IPS DF 6.9 (cell line): ENCODE measurements around the gene F12.

Experiments
- DNase-seq: peaks from one replicate; pipeline ENCODE4 v3.0.0-alpha.2; 2013; ENCODE audit warnings: low read depth, low spot score
- H3K27ac ChIP-seq: one replicate; pipeline ENCODE4 v1.5.1; 2013; ENCODE audit warnings: low read length, control low read depth
- H3K27me3 ChIP-seq: 2 replicates; pipeline ENCODE4 v1.6.1; 2013; ENCODE audit warnings: mild to moderate bottlenecking, low read length; ENCODE audit not compliant: control insufficient read depth, insufficient read depth
- H3K36me3 ChIP-seq: 2 replicates; pipeline ENCODE4 v1.6.1; 2013; ENCODE audit warnings: low read length; ENCODE audit not compliant: control insufficient read depth, insufficient read depth
- H3K4me1 ChIP-seq: 2 replicates; pipeline ENCODE4 v1.6.1; 2013; ENCODE audit warnings: low read length; ENCODE audit not compliant: control insufficient read depth, insufficient read depth
- H3K4me3 ChIP-seq: 2 replicates; pipeline ENCODE4 v1.5.1; 2013; ENCODE audit warnings: mild to moderate bottlenecking, low read length
- H3K9me3 ChIP-seq: 2 replicates; pipeline ENCODE4 v1.6.1; 2013; ENCODE audit warnings: low read length, inconsistent platforms; ENCODE audit not compliant: control insufficient read depth, insufficient read depth
- WGBS: extraction: QIAGEN DNeasy Blood & Tissue Kit; methylation state at CpG from one replicate; pipeline ENCODE4 v1.1.7; 2013; ENCODE audit warnings: mixed read lengths, missing lambda C conversion rate; ENCODE audit not compliant: insufficient read length, insufficient coverage; 5-methylcytosine and 5-hydroxymethylcytosine counted together

Gene F12

DNA sequence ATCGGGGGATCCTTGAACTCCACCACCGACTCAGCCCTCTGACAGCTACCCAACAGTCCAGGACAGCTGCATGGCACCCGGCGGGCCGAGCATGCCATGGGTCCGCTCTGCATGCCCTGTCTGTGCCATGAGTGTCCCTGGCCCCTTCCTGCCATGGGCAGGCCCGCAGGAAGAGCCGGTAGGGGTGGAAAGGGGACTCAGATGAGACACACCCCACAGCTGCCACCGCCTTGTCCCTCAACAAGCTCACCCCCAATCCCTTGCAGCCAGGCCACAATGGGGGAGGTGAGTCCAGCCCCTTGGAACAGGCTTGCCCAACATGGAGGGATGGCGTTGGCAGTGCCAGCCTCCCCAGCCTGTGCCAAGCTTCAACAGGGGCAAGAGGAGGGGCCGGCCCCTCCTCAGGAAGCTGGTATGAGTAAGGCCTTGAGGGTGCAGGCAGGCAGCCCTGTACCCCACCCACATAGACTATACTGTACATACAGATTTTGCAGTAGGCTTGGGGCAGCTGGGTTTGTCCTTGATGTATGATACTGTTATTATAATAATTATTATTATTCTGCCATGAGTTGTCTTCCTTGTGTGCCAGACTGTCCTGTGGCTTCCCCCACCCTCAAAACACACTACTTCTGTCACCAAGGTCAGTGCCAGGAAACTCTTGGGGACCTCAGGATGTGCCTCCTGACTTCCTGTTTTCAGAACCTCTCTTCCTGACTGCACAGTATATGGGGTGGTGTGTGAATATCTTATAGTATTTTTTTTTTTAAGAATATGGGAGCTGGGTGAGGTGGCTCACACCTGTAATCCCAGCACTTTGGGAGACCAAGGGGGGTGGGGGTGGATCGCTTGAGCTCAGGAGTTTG lies 37.1 kb downstream of the F12 start:
- no peaks in the 10 kb centered on the region for H3K9me3 ChIP-seq
- no peak for DNase-seq
- no CpG with 5 or more reads among the region's 12 CpGs for WGBS
- H3K36me3 ChIP-seq, result 0 out of 2 replicates have a peak, but pooled peaks cover 4% of the 10 kb centered on the region
- no peak overlapping the region for H3K27ac ChIP-seq
- no peak overlapping the region for H3K4me3 ChIP-seq
- no peaks in the 10 kb centered on the region for H3K27me3 ChIP-seq
- peaks cover 5% of the 10 kb centered on the region; the same call in 1 of the 2 replicates for H3K4me1 ChIP-seq

DNA sequence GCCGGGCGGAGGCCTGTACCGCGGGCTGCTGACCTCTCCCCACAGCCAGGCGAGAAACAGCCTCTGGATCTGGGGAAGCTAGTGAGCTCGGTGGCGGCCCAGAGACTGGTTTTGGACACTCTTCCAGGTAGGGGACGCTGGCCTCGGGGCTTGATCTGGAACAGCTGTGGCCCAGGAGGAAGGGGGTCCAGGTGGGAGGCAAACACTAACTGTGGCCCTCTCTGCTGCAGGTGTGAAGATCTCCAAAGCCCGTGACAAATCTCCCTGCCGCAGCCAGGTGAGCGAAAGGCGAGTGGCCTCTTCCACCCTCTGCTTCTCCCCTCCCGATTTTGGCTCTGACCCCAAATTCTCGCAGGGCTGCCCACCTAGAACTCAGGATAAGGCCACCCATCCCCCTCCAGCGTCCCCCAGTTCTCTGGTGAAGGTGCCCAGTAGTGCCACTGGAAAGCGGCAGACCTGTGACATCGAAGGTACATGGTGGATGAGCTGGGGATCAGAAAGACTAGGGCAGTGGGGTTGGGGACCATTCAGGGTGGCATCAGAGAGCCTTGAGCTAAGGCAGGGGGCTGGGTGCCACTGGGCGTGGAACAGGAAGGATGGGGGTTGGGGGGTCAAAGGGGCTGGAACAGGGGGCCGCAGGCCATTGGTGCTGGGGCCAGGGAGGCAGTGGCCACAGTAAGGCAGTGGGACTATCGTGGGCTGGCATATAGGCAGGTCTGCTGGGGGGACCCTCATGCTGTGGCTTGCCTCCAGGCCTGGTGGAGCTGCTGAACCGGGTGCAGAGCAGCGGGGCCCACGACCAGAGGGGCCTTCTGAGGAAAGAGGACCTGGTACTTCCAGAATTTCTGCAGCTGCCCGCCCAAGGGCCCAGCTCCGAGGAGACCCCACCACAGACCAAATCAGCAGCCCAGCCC lies 38.0 kb downstream of the F12 start:
- Histone ChIP-seq H3K9me3 (no peaks in the 10 kb centered on the region), H3K4me1 (peaks cover 5% of the 10 kb centered on the region; the same call in 1 of the 2 replicates), H3K27ac (no peak overlapping the region), H3K27me3 (no peaks in the 10 kb centered on the region), H3K4me3 (peak overlapping the region; percentile 33; the same call in 1 of the 2 replicates), H3K36me3 (0 out of 2 replicates have a peak, but pooled peaks cover 4% of the 10 kb centered on the region)
- WGBS, result no CpG with 5 or more reads among the region's 26 CpGs
- no peak for DNase-seq

DNA sequence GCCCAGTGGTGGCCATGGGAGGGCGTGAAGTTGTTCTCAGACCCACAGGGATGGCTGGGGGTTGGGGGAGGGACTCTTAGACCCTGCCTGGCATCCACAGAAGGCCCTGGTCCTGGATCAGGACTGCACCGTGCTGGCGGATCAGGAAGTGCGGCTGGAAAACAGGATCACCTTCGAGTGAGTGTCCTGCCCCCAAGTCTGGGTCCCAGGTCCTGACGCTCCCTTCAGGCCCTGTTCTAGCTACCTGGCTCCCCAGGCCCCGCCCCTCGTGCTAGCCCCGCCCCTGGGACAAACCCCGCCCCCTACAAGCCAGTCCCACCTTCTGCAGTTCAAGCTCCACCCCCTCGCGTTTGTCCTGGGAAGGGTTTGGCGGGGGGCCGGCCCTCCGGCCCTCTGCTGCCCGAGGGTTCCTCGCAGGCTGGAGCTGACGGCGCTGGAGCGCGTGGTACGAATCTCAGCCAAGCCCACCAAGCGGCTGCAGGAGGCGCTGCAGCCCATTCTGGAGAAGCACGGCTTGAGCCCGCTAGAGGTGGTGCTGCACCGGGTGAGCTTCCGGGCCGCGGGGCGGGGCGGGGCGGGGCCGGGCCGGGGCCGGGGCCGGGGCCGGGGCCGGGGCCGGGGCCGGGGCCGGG lies 38.8 kb downstream of the F12 start:
- Histone ChIP-seq H3K27ac (no peak overlapping the region), H3K4me3 (no peak overlapping the region; the same call in 1 of the 2 replicates), H3K9me3 (no peaks in the 10 kb centered on the region), H3K27me3 (no peaks in the 10 kb centered on the region), H3K4me1 (peaks cover 11% of the 10 kb centered on the region), H3K36me3 (0 out of 2 replicates have a peak, but pooled peaks cover 4% of the 10 kb centered on the region)
- DNase-seq, result peak; percentile 92
- no CpG with 5 or more reads among the region's 42 CpGs for WGBS

DNA sequence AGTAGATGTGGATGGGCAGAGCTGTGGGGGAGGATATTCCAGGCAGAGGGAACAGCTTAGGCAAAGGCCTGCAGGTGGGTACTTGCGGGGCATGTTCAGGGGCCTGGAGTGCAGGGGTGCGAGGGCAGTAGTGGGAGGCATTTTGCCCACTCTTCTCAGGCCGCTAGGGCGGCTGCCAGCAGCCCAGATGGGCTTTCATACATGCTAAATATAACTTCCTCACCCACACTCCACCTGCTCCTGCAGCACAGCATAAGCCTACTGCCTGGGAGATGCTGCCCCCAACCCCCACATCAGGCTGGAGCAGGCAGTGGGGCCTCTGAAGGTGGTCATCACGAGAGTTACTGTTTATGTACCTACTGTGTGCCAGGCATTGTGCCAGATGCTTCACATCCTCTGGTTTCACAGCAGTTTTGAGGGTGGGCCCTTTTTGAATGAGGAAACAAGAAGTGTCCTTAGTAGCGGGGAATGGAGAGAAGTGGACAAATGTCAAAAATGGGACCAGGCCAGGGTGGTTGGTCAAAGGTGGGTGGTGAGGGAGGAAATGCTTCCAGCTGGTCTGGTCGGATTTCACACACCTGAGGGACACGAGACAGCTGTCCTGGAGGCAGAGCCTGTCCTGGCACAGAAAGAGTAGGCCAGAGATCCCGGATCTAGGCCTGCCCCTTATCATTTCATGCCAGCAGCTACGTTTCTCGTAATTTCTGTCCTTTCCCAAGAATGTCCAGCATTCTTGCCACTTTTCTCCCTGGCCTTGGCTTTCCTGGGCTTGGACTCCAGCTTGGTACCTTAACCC lies 39.5 kb downstream of the F12 start:
- H3K27me3 ChIP-seq, result no peaks in the 10 kb centered on the region
- peaks cover 13% of the 10 kb centered on the region for H3K4me1 ChIP-seq
- H3K9me3 ChIP-seq, result no peaks in the 10 kb centered on the region
- H3K27ac ChIP-seq, result no peak overlapping the region
- H3K4me3 ChIP-seq, result no peak overlapping the region
- no peak for DNase-seq
- no CpG with 5 or more reads among the region's 11 CpGs for WGBS
- 0 out of 2 replicates have a peak, but pooled peaks cover 4% of the 10 kb centered on the region for H3K36me3 ChIP-seq

DNA sequence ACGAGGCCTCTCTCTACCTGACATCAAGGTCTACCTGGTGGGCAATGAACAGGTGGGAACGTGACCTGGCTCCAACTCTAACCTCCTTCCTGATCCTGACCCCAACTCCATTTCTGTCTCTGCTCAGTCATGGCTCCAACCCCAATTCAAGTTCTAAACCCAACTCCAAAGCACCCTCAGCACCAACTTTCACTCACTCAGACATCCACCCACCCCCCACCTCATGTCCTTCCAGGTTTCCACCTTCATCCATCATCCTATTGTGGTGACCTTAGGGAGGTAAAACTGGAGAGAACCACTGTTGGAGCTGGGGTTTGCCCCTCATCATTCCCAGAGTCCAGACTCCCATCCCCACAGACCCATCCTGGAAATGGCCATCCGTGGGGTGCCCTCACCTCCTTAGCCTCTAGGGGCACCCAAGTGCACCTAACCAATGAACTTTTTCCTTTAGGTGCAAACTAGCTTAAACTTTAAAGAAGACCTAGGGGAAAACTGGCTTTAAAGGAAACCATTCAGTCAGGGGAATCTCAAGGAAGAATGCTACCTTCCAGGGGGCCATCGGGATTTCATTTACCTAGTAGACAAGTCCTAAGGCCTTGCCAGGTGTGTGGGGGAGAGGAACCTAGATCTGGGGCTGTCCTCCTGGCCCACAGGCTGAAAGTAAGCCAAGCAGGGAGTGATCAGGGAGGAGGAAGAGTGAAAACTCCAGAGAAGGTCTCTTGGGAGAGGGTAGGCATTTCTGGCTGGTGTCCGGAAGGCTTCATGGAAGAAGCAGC lies 40.3 kb downstream of the F12 start:
- H3K9me3 ChIP-seq, result no peaks in the 10 kb centered on the region
- no peak for DNase-seq
- H3K27ac ChIP-seq, result no peak overlapping the region
- H3K36me3 ChIP-seq, result 0 out of 2 replicates have a peak, but pooled peaks cover 4% of the 10 kb centered on the region
- H3K27me3 ChIP-seq, result no peaks in the 10 kb centered on the region
- no peak overlapping the region for H3K4me3 ChIP-seq
- H3K4me1 ChIP-seq, result peaks cover 13% of the 10 kb centered on the region
- WGBS, result no CpG with 5 or more reads among the region's 5 CpGs

DNA sequence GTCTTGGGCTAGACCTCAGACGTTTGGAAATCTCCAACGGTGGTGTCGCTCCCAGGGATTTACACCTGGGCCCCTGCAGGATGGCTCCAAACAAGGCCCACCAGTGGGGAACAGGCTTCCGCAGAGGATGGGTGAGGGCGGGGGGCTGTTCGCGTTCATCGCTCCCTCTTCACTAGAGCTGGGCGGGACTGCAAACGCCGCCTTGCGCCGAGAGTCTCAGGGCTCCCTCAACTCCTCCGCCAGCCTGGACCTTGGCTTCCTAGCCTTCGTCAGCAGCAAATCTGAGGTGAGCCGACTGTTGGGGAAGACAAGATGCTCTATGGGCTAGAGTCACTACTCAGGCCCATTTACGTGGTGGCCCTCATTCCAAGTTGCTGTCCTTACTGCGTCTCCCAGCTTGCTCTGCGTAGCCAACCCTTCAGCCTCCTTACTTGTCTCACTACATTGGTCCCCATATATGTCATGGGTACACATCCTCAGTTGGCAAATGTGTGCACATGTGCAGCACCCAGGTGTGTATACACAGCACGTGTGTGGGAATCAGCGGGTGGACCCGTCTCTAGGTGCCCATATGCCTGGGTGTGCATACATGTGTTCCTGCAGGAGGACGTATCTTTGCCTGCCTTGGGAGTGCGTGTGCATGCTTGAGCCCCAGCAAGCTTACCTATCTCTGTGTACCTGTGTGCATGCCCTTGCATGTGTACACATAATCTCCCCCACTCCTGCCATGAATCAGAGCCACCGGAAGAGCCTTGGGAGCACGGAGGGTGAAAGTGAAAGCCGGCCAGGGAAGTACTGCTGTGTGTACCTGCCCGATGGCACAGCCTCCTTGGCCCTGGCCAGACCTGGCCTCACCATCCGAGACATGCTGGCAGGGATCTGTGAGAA lies 41.1 kb downstream of the F12 start:
- no peak overlapping the region for H3K27ac ChIP-seq
- peaks cover 11% of the 10 kb centered on the region for H3K4me1 ChIP-seq
- 0 out of 2 replicates have a peak, but pooled peaks cover 4% of the 10 kb centered on the region for H3K36me3 ChIP-seq
- no peaks in the 10 kb centered on the region for H3K9me3 ChIP-seq
- no CpG with 5 or more reads among the region's 29 CpGs for WGBS
- H3K4me3 ChIP-seq, result peak overlapping the region; percentile 50; the same call in 1 of the 2 replicates
- DNase-seq, result no peak
- H3K27me3 ChIP-seq, result no peaks in the 10 kb centered on the region

DNA sequence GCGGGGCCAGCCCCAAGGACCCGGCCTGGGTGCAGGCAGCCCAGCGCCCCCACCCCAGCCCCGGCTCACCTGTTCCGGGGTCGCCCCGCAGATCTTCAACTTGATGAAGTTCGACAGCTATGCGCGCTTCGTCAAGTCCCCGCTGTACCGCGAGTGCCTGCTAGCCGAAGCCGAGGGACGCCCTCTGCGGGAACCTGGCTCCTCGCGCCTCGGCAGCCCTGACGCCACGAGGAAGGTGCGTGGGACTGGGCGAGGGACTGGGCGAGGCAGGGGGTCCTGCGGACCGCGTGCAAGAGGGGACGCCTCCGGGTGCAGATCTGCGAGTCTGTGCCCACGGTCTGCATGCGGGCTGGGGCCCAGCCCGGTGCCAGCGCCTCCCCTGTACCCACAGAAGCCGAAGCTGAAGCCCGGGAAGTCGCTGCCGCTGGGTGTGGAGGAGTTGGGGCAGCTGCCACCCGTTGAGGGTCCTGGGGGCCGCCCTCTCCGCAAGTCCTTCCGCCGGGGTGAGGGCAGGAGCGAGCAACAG lies 42.0 kb downstream of the F12 start:
- H3K27ac ChIP-seq, result no peak overlapping the region
- DNase-seq, result no peak
- peak overlapping the region; percentile 50; the same call in 1 of the 2 replicates for H3K4me3 ChIP-seq
- peaks cover 11% of the 10 kb centered on the region for H3K4me1 ChIP-seq
- WGBS, result no CpG with 5 or more reads among the region's 46 CpGs
- H3K9me3 ChIP-seq, result no peaks in the 10 kb centered on the region
- 0 out of 2 replicates have a peak, but pooled peaks cover 4% of the 10 kb centered on the region for H3K36me3 ChIP-seq
- H3K27me3 ChIP-seq, result no peaks in the 10 kb centered on the region

DNA sequence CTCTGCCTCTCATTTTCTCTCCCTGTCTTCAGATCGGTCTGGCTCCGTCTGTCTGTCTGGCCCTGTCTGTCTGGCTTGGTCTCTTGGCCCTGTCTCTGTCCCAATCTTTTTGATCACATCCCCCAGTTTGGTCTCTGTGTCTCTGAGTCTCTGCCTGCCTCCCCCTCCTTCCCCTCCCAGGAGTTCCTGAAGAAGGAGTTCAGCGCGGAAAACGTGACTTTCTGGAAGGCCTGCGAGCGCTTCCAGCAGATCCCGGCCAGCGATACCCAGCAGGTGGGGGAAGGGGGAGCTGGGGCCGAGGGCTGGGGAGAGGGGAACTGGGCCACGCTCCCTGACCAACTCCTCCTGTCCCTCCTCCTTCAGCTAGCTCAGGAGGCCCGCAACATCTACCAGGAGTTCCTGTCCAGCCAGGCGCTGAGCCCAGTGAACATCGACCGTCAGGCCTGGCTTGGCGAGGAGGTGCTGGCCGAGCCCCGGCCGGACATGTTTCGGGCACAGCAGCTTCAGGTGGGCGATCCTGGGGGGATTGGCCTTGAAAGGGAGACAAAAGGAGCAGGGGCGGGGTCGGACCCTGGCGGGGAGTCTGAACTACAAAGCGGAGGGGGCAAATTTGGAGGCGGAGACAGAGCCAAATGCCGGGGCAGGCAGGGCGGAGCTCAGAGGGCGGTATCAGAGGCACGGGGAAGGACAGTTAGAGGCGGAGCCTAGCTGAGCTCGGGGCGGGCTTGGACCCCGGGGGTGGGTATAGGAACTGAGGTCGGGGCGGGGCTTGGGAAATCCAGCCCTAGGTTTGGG lies 42.6 kb downstream of the F12 start:
- Histone ChIP-seq H3K4me1 (peaks cover 14% of the 10 kb centered on the region), H3K4me3 (peak overlapping the region; percentile 59; the same call in 1 of the 2 replicates), H3K27ac (no peak overlapping the region), H3K27me3 (no peaks in the 10 kb centered on the region), H3K36me3 (no peaks in the 10 kb centered on the region), H3K9me3 (no peaks in the 10 kb centered on the region)
- peak; percentile 94 for DNase-seq
- WGBS, result no CpG with 5 or more reads among the region's 36 CpGs
